HEK293 (cell line): ENCODE measurements around the gene PRXL2B.

Experiments used
- CTCF ChIA-PET: fragments of 350-600 bp; formaldehyde crosslinking; extraction: SDS; loops from one replicate; lab custom pipeline; 2021; ENCODE audit warnings: antibody characterized with exemption; lab: Yijun Ruan, JAX
- POLR2A ChIA-PET: fragments of 300-600 bp; formaldehyde crosslinking; extraction: SDS; loops from one replicate; lab custom pipeline; 2020; ENCODE audit warnings: antibody characterized with exemption, inconsistent platforms; lab: Yijun Ruan, JAX
- H3K27ac ChIP-seq: fragments of 200-500 bp; sonication (Bioruptor generic); 2 replicates; pipeline ENCODE4 v1.5.1; 2014; ENCODE audit warnings: low read depth, low read length, control low read depth, inconsistent platforms; ENCODE audit errors: extremely low read depth
- H3K36me3 ChIP-seq, 2 experiments: fragments of 200-500 bp in 1 of 2; sonication (Bioruptor generic) in 1 of 2; 1 replicate in 1 of 2; 2 replicates in 1 of 2; pipeline ENCODE4 v1.5.1; 2014 to 2017; ENCODE audit warnings: inconsistent platforms in 2 of 2, low read length in 2 of 2; ENCODE audit not compliant: control insufficient read depth in 2 of 2, insufficient read depth in 1 of 2
- H3K4me1 ChIP-seq: fragments of 200-500 bp; sonication (Bioruptor generic); 2 replicates; pipeline ENCODE4 v1.5.1; 2014; ENCODE audit warnings: mild to moderate bottlenecking, low read length, inconsistent platforms; ENCODE audit not compliant: control insufficient read depth, insufficient read depth
- H3K4me3 ChIP-seq: 2 replicates; pipeline ENCODE4 v1.5.1; 2011; ENCODE audit warnings: low read depth, mild to moderate bottlenecking, control low read depth, low read length, moderate library complexity
- H3K9me3 ChIP-seq: fragments of 200-500 bp; sonication (Bioruptor generic); 2 replicates; pipeline ENCODE4 v1.5.1; 2014; ENCODE audit warnings: low read depth, low read length, inconsistent platforms; ENCODE audit not compliant: control insufficient read depth, insufficient read depth
- GLI2 ChIP-seq: fragments of 450-650 bp; formaldehyde crosslinking; IDR thresholded peaks from 2 replicates; pipeline ENCODE4; 2017; ENCODE audit warnings: missing biosample characterization, missing genetic modification characterization, low read depth, borderline replicate concordance
- HIC1 ChIP-seq: fragments of 450-650 bp; formaldehyde crosslinking; IDR thresholded peaks from 2 replicates; pipeline ENCODE4 v1.5.1; 2016; ENCODE audit warnings: missing biosample characterization, missing genetic modification characterization
- HOXA7 ChIP-seq: sonication (generic); formaldehyde crosslinking; IDR thresholded peaks from 2 replicates; pipeline ENCODE4 v1.8.1; 2022; ENCODE audit warnings: missing genetic modification reagents, borderline replicate concordance
- KLF7 ChIP-seq: fragments of 450-650 bp; formaldehyde crosslinking; IDR thresholded peaks from 2 replicates; pipeline ENCODE4 v1.5.1; 2016; ENCODE audit warnings: missing biosample characterization, missing genetic modification characterization, borderline replicate concordance
- OVOL3 ChIP-seq: fragments of 450-650 bp; formaldehyde crosslinking; IDR thresholded peaks from 2 replicates; pipeline ENCODE4 v1.5.1; 2016; ENCODE audit warnings: missing biosample characterization, missing genetic modification characterization
- ZBTB48 ChIP-seq: fragments of 450-650 bp; formaldehyde crosslinking; IDR thresholded peaks from 2 replicates; pipeline ENCODE4 v1.5.1; 2016; ENCODE audit warnings: missing biosample characterization, missing genetic modification characterization
- ZNF140 ChIP-seq: fragments of 450-650 bp; formaldehyde crosslinking; IDR thresholded peaks from 2 replicates; pipeline ENCODE4 v1.5.1; 2016; ENCODE audit warnings: missing biosample characterization, missing genetic modification characterization
- ZNF23 ChIP-seq: fragments of 450-650 bp; formaldehyde crosslinking; IDR thresholded peaks from 2 replicates; pipeline ENCODE4 v1.5.1; 2016; ENCODE audit warnings: missing biosample characterization, missing genetic modification characterization, borderline replicate concordance
- ZNF341 ChIP-seq: fragments of 450-650 bp; formaldehyde crosslinking; IDR thresholded peaks from 2 replicates; pipeline ENCODE4; 2016; ENCODE audit warnings: low read depth, missing biosample characterization, missing genetic modification characterization
- ZNF48 ChIP-seq: fragments of 450-650 bp; formaldehyde crosslinking; IDR thresholded peaks from 2 replicates; pipeline ENCODE4 v1.5.1; 2016; ENCODE audit warnings: missing biosample characterization, missing genetic modification characterization
- ZNF514 ChIP-seq: fragments of 450-650 bp; formaldehyde crosslinking; IDR thresholded peaks from 2 replicates; pipeline ENCODE4 v1.5.1; 2016; ENCODE audit warnings: missing biosample characterization, missing genetic modification characterization
- ZNF530 ChIP-seq: fragments of 450-650 bp; formaldehyde crosslinking; IDR thresholded peaks from 2 replicates; pipeline ENCODE4 v1.5.1; 2016; ENCODE audit warnings: low read depth, missing biosample characterization, missing genetic modification characterization
- ZNF548 ChIP-seq: fragments of 450-650 bp; formaldehyde crosslinking; IDR thresholded peaks from 2 replicates; pipeline ENCODE4 v1.5.1; 2016; ENCODE audit warnings: missing biosample characterization, missing genetic modification characterization
- ZNF555 ChIP-seq: fragments of 450-650 bp; formaldehyde crosslinking; conservative IDR thresholded peaks from 2 replicates; pipeline ENCODE4 v1.5.1; 2017; ENCODE audit warnings: missing biosample characterization, mild to moderate bottlenecking, missing genetic modification characterization, inconsistent platforms
- ZNF585B ChIP-seq: fragments of 450-650 bp; formaldehyde crosslinking; IDR thresholded peaks from 2 replicates; pipeline ENCODE4 v1.5.1; 2016; ENCODE audit warnings: missing biosample characterization, missing genetic modification characterization
- ZNF600 ChIP-seq: fragments of 450-650 bp; formaldehyde crosslinking; IDR thresholded peaks from 2 replicates; pipeline ENCODE4 v1.5.1; 2016; ENCODE audit warnings: missing biosample characterization, missing genetic modification characterization
- ZNF610 ChIP-seq: fragments of 450-650 bp; formaldehyde crosslinking; IDR thresholded peaks from 2 replicates; pipeline ENCODE4 v1.5.1; 2016; ENCODE audit warnings: missing biosample characterization, missing genetic modification characterization, borderline replicate concordance
- ZNF624 ChIP-seq: fragments of 450-650 bp; formaldehyde crosslinking; IDR thresholded peaks from 2 replicates; pipeline ENCODE4 v1.5.1; 2017; ENCODE audit warnings: missing biosample characterization, missing genetic modification characterization
- ZNF664 ChIP-seq: fragments of 450-650 bp; formaldehyde crosslinking; IDR thresholded peaks from 2 replicates; pipeline ENCODE4 v1.5.1; 2016; ENCODE audit warnings: missing biosample characterization, missing genetic modification characterization
- ZNF692 ChIP-seq: fragments of 450-650 bp; formaldehyde crosslinking; IDR thresholded peaks from 2 replicates; pipeline ENCODE4 v1.5.1; 2016; ENCODE audit warnings: missing biosample characterization, missing genetic modification characterization
- ZNF701 ChIP-seq: fragments of 450-650 bp; formaldehyde crosslinking; IDR thresholded peaks from 2 replicates; pipeline ENCODE4 v1.5.1; 2016; ENCODE audit warnings: missing biosample characterization, missing genetic modification characterization
- ZNF76 ChIP-seq: fragments of 450-650 bp; formaldehyde crosslinking; IDR thresholded peaks from 2 replicates; pipeline ENCODE4; 2016; ENCODE audit warnings: low read depth, missing biosample characterization, missing genetic modification characterization, borderline replicate concordance
- ZNF768 ChIP-seq: fragments of 450-650 bp; formaldehyde crosslinking; IDR thresholded peaks from 2 replicates; pipeline ENCODE4 v1.5.1; 2018; ENCODE audit warnings: missing biosample characterization, mild to moderate bottlenecking, missing genetic modification characterization
- TF ChIP-seq, protein P1 (sequence below): fragments of 450-650 bp; formaldehyde crosslinking; IDR thresholded peaks from 2 replicates; pipeline ENCODE4 v1.5.1; 2017; ENCODE audit warnings: missing biosample characterization, mild to moderate bottlenecking, missing genetic modification characterization, moderate library complexity
- TF ChIP-seq, protein P2 (sequence below): fragments of 450-650 bp; formaldehyde crosslinking; IDR thresholded peaks from 2 replicates; pipeline ENCODE4 v1.5.1; 2016; ENCODE audit warnings: missing biosample characterization, missing genetic modification characterization
- TF ChIP-seq, protein P3 (sequence below): fragments of 450-650 bp; formaldehyde crosslinking; IDR thresholded peaks from 2 replicates; pipeline ENCODE4 v1.5.1; 2016; ENCODE audit warnings: missing biosample characterization, missing genetic modification characterization
- TF ChIP-seq, protein P4 (sequence below): fragments of 450-650 bp; formaldehyde crosslinking; IDR thresholded peaks from 2 replicates; pipeline ENCODE4 v1.5.1; 2016; ENCODE audit warnings: missing biosample characterization, missing genetic modification characterization

PRXL2B gene

DNA sequence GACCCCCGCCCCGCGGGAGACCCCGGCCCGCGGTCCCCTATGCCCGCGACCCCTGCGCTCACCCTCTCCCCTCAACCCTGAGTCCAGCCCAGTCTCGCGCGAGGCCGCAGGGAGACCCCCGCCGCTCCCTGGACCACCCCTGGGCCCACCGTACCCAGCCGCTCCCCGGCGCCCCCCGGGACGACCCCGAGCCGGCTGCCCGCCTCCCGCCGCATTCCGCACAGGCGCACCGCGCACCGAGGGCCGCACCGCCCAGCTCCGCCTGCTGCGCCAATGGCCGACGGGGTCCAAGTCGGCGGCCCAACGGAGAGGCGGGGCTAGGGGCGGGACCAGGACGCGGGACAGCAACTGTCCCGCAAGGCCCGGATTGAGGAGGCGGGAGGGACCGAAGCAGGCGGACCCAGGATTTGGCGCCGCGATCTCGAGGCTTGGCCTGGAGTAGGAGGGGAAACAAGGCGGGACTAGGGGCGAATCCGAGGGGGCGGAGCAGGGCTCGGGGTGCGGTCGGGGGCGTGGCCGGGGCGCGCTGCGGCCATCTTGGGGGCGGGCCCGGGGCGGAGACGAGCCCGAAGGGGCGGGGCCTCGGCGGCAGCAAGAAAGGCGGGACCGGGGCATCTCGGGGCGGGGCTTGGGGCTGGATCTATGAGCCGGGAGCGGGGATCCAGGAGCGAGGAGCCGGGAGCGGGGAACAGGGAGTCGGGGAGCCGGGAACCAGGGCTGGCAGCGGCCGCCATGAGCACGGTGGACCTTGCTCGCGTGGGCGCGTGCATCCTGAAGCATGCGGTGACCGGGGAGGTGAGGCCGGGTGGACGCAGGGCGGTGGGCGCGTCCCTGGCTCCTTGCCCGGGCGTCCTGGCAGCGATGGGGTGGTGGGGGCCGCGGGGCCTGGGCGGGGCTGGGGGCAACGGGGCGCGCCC is at the start of gene PRXL2B:
TSS of gene PRXL2B (plus strand) at position 624 of the 917 bp plus-strand sequence. CDS start at position 733, 109 bp downstream.
- Histone ChIP-seq H3K4me3 (peak within 1 kb of the TSS; percentile 73), H3K27ac (peak within 1 kb of the TSS; percentile 45; the same call in 1 of the 2 replicates), H3K36me3 (peaks cover 0 to 16% of the 10 kb centered on the region in 2 experiments; a peak in 1 of 3 replicates), H3K9me3 (no peaks in the 10 kb centered on the region), H3K4me1 (peaks cover 4% of the 10 kb centered on the region)
- ChIA-PET POLR2A (interaction anchor here (0.7 to 1.1 kb wide), 7 partner anchors 15 to 54 kb away, joined by 3 to 5 read pairs (median 3); no protein-coding TSS in a partner anchor), CTCF (interaction anchor here (0.7 to 0.9 kb wide), 2 partner anchors 172 to 222 kb away, joined by 3 read pairs; no protein-coding TSS in a partner anchor)
- TF ChIP-seq ZNF701 (tag by site-specific recombination) (no peak), ZNF585B (tag by site-specific recombination) (no peak), ZNF530 (tag by site-specific recombination) (no peak), ZNF768 (tag by site-specific recombination) (no peak), HOXA7 (CRISPR knock-in tag) (no peak), HIC1 (tag by site-specific recombination) (no peak), ZNF600 (tag by site-specific recombination) (no peak), ZNF548 (no peak), ZNF555 (tag by site-specific recombination) (no peak), ZBTB48 (tag by site-specific recombination) (no peak), KLF7 (tag by site-specific recombination) (no peak), ZNF140 (tag by site-specific recombination) (no peak), ZNF76 (no peak), OVOL3 (tag by site-specific recombination) (no peak), ZNF664 (tag by site-specific recombination) (no peak), ZNF692 (tag by site-specific recombination) (no peak), ZNF341 (peak; percentile 52), ZNF48 (tag by site-specific recombination) (no peak), ZNF23 (tag by site-specific recombination) (no peak), ZNF610 (no peak), ZNF624 (tag by site-specific recombination) (no peak), ZNF514 (no peak), GLI2 (tag by site-specific recombination) (no peak)
- TF ChIP-seq, protein P1, sequence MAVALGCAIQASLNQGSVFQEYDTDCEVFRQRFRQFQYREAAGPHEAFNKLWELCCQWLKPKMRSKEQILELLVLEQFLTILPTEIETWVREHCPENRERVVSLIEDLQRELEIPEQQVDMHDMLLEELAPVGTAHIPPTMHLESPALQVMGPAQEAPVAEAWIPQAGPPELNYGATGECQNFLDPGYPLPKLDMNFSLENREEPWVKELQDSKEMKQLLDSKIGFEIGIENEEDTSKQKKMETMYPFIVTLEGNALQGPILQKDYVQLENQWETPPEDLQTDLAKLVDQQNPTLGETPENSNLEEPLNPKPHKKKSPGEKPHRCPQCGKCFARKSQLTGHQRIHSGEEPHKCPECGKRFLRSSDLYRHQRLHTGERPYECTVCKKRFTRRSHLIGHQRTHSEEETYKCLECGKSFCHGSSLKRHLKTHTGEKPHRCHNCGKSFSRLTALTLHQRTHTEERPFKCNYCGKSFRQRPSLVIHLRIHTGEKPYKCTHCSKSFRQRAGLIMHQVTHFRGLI (tag by site-specific recombination) = no peak
- TF ChIP-seq, protein P2, sequence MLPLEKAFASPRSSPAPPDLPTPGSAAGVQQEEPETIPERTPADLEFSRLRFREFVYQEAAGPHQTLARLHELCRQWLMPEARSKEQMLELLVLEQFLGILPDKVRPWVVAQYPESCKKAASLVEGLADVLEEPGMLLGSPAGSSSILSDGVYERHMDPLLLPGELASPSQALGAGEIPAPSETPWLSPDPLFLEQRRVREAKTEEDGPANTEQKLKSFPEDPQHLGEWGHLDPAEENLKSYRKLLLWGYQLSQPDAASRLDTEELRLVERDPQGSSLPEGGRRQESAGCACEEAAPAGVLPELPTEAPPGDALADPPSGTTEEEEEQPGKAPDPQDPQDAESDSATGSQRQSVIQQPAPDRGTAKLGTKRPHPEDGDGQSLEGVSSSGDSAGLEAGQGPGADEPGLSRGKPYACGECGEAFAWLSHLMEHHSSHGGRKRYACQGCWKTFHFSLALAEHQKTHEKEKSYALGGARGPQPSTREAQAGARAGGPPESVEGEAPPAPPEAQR (tag by site-specific recombination) = no peak
- TF ChIP-seq, protein P3, sequence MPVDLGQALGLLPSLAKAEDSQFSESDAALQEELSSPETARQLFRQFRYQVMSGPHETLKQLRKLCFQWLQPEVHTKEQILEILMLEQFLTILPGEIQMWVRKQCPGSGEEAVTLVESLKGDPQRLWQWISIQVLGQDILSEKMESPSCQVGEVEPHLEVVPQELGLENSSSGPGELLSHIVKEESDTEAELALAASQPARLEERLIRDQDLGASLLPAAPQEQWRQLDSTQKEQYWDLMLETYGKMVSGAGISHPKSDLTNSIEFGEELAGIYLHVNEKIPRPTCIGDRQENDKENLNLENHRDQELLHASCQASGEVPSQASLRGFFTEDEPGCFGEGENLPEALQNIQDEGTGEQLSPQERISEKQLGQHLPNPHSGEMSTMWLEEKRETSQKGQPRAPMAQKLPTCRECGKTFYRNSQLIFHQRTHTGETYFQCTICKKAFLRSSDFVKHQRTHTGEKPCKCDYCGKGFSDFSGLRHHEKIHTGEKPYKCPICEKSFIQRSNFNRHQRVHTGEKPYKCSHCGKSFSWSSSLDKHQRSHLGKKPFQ (tag by site-specific recombination) = no peak
- TF ChIP-seq, protein P4, sequence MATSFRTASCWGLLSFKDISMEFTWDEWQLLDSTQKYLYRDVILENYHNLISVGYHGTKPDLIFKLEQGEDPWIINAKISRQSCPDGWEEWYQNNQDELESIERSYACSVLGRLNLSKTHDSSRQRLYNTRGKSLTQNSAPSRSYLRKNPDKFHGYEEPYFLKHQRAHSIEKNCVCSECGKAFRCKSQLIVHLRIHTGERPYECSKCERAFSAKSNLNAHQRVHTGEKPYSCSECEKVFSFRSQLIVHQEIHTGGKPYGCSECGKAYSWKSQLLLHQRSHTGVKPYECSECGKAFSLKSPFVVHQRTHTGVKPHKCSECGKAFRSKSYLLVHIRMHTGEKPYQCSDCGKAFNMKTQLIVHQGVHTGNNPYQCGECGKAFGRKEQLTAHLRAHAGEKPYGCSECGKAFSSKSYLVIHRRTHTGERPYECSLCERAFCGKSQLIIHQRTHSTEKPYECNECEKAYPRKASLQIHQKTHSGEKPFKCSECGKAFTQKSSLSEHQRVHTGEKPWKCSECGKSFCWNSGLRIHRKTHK (tag by site-specific recombination) = no peak
